AG10803 (cell line): ENCODE data around the gene PHC3.

Experiments used
- DNase-seq: peaks from one replicate; pipeline ENCODE4 v3.0.0; 2010; ENCODE audit warnings: low read depth
- H3K4me3 ChIP-seq: 2 replicates; pipeline ENCODE4 v1.5.1; 2011; ENCODE audit warnings: mild to moderate bottlenecking, low read length, control low read depth
- CTCF ChIP-seq: conservative IDR thresholded peaks from 2 replicates; pipeline ENCODE4 v1.5.1; 2011; ENCODE audit warnings: mild to moderate bottlenecking, low read length, control low read depth, inconsistent platforms

PHC3 gene

GRCh38 chr3:170159933-170160332, 21.6 kb downstream of the PHC3 start:
- no peak overlapping the region for H3K4me3 ChIP-seq
- no peak for DNase-seq
- no peak for TF ChIP-seq CTCF

GRCh38 chr3:170159459-170159858, 22.1 kb downstream of the PHC3 start:
- TF ChIP-seq CTCF, result no peak
- no peak for DNase-seq

GRCh38 chr3:170155604-170156003, 25.9 kb downstream of the PHC3 start:
- TF ChIP-seq CTCF, result no peak
- no peak overlapping the region for H3K4me3 ChIP-seq
- no peak for DNase-seq

More at GRCh38 chr3:170159459-170159858, 22.1 kb downstream of the PHC3 start:
- no peak overlapping the region for H3K4me3 ChIP-seq

GRCh38 chr3:170154569-170155143, 26.9 kb downstream of the PHC3 start:
- no peak for DNase-seq
- no peak for TF ChIP-seq CTCF
- no peak overlapping the region for H3K4me3 ChIP-seq

GRCh38 chr3:170154084-170154483, 27.4 kb downstream of the PHC3 start:
- no peak for TF ChIP-seq CTCF
- DNase-seq, result no peak
- no peak overlapping the region for H3K4me3 ChIP-seq

- no peak for TF ChIP-seq CTCF
- H3K4me3 ChIP-seq, result no peak overlapping the region
- no peak for DNase-seq
Observed at GRCh38 chr3:170151536-170151935, 30.0 kb downstream of the PHC3 start.

GRCh38 chr3:170149016-170149415, 32.5 kb downstream of the PHC3 start:
- no peak for TF ChIP-seq CTCF
- no peak for DNase-seq
- no peak overlapping the region for H3K4me3 ChIP-seq
